ENCODE measurements around the gene BIRC7.

Gene BIRC7

DNA sequence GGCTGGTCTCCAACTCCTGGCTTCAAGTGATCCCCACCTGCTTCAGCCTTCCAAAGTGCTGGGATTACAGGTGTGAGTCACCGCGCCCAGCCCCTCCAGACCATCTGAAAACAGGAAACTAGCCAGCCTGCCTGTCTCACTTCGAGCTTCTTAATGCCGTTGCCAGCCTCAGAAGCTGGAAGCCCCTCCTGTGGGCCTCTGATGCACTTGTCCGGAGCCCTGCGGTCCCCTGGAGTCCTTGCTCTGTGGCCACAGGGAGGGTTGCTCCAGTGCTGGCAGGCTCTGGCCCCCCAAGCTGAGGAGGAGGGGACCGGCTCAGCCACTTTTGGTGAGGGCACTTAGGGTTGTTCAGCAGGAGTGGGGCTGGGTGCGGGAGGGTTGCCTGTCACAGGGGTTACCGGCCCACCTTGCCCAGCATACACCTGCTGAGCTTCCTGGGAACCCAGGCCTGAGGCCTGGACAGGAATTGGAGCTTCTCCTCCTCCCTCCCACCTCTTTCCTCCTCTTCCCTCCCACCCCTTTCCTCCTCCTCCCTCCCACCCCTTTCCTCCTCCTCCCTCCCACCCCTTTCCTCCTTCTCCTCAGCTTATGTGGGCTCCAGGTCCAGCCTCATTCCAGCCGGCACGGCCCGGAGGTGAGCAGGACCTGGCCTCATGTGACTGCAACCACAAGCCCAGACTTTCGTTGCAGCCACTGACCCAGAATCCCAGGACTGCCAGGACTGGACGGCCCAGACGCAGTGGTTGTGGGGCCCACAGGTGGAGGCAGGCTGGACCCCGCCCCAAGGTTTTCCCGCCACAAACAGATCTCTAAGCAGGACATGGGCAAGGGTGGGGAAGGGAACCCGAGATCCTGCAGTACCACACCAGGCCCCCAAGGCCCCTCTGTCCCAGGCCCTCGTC, 9.4 kb upstream of the BIRC7 start:
- no peak for DNase-seq

DNA sequence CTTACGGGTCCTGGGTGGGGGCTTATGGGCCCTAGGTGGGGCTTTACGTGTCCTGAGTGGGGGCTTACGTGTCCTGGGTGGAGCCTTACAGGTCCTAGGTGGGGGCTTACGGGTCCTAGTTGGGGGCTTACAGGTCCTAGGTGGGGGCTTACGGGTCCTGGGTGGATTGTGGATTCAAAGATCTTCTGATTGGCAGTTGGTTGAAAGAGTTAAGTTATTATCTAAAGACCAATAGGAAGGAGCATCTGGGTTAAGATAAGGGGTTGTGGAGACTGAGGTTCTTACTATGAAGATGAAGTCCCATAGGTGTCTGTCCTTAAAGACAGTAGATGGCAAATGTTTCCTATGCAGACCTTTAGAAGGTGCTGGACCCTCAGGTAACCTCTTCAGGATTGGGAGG, 8.4 kb upstream of the BIRC7 start:
- no peak for DNase-seq

DNA sequence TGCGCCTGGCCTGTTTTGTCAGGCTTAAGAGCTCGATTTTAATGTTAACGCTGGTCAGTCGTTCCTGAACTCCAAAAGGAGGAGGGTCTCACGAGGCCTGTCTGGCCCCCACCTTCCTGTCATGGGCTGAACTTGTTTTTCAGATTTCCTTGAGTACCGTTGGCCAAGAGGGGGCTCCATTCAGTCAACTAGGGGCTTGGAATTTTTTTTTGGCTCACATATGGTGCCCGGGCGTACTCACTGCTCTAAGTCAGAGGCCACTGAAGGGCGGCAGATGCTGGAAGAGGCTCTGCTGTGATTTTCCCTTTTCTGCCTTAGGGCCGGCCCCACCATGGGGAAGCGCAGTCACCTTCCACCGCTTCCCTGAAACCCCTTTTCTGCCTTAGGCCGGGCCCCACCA, 6.9 kb upstream of the BIRC7 start:
- no peak for DNase-seq

DNA sequence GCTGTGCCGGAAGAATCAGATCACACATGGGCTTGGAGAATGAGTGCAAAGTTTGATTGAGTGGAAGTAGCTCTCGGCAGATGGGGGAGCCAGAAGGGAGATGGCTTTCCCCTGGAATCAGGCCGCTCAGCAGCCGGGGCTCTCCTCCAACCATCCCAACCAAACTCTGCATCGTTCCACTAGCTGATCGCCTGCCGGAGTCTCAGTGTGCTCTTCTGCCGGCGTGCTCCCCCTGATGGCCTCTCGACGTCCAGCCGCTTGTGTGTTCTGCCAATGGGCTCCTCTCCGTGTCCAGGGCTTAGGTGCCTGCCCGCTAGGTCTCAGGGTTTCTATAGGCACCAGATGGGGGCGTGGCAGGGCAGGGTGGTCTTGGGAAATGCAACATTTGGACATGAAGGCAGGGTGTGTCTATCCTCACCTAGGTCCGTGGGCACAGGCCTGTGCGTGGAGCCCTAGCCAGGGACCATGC, 4.9 kb upstream of the BIRC7 start:
- no peak for DNase-seq

DNA sequence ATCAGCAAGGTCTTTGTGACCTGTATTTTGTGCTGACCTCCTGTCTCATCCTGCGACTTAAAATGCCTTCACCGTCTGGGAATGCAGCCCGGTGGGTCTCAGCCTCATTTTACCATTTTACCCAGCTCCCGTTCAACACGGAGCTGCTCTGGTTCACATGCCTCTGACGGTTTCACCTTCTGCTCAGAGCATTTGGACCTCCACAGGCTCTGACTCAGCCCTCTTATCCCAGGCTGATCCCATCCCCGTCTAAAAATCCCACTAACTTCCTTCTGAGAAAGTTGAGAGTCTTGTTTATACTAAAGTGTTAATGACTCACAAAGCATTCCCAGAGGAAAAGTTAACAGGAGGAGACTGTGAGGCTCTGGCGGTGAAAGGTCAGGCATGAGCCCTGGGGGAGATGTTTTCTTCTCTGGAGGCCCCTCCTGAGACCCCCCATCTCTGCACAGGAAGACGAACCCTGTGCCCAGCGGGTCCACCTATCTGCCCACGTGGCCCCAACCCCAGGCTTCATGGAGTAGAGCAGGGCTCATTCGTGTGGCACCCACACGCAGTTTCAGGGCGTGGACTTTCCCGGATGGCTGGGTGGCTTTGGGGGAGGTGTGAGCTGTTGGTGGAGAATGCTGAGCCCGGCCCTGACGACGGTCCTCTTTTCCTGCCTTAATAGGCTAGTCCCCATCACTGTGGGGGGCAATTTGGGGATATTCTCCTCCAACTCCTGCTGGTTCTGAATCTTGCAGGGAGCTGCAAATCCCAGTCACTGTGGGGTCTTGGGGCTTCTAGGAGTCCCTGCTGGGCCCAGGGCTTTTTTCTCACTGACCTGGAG, 3.3 kb upstream of the BIRC7 start:
- DNase-seq = no peak

DNA sequence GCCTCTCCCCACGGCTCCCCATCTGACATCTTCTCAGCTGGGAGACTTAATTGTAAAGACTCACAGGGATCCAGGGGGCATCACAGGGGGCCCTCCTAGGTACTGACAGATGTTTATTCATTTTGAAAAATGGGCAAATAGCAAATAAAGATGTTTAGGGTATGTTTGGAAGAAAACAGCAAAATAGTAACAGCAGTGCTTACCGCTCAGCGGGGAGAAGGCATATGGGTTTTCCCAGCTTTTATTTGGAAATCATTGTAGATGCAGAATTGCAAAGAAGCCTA, 2.7 kb upstream of the BIRC7 start:
- no peak for DNase-seq

DNA sequence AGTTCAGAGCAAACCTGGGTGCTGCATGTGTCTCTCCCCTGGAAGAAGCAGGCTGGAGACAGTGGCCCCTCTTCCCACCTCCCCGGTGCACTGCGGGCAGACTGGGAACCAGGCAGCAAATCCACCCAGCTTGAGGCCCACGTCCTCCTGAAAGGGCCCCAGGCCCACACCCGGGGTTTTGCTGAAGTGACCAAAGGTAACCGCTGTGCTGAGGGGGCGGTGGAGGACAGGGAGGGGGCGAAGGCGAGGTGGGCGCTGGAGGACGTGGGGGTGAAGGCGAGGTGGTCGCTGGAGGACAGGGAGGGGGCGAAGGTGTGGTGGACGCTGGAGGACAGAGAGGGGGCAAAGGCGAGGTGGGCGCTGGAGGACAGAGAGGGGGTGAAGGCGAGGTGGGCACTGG, 1.8 kb upstream of the BIRC7 start:
- no peak for DNase-seq

DNA sequence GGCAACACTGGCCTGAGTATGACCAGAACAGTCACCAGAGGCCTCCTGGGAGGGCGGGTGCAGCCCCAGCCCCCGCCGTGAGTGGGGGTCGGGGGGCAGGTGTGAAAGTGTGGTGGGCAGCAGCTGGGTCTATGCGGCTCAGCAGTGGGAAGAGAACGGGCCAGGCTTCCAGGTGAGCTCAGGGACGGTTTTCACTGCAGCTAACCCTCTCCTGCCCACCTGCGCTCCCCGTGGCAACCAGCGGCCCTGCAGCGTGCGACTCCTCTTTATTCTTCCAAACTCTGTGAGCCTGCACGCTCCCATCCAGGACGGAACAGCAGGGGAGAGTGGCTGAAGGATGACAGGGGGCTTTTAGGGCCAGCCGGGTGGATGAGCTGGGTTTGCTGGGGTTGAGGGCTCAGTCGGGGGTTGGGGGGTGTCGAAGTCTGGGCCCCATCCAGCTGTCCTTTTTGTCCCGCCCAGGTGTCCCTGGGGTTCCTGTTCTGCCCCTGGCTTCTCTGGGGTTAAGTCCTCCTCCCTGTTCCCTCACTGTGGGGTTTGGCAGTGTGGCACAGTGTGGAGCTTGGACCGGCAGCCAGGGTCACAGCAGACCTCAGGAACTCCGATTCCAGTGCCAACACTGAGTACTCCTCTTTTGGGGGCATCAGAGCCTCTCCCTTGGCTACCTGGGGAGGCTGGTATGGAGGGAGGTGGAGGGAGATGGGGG, 859 bp upstream of the BIRC7 start:
- DNase-seq = no peak

DNA sequence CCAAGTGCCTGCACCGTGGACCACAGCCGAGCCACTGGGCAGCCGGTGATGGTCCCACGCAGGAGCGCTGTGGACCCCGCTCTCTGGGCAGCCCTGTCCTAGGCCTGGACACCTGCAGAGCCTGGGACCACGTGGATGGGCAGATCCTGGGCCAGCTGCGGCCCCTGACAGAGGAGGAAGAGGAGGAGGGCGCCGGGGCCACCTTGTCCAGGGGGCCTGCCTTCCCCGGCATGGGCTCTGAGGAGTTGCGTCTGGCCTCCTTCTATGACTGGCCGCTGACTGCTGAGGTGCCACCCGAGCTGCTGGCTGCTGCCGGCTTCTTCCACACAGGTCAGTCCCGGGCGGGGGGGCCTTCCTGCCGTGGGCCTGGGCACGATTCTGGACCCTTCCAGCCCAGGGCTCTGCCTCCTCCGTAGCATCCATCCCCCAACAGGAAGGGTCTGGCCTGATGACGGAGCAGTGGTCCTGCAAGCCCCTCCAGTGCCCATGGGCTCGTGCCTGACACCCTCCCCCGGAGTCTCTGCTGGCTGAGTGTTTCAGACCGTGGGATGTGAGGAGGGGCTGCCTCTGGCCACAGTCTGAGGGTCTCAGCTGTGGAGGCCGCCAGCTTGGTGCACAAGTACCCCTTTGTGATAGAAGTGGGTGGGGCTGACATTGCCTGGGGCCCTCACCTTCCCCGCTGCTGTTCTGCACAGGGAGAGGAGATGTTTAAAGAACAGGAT, 572 bp downstream of the BIRC7 start:
- DNase-seq = no peak

DNA sequence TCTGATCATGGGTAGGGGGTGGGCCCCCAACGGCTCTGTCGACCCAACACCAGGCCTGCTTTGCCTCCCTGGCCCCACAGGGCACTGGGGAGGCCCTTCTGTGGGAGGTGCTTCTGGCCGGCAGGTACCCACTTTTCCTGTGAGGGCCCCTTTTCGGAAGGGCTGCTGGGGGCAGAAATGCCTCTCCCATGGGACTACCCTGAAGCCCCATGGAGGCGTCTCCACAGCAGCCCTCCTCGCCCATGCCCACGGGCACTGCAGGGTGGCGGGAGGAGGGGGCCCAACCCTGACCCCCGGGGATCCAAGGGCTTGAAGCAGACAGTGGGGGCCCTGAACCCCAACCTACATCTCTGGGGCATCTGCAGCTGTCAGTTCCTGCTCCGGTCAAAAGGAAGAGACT, 2.3 kb downstream of the BIRC7 start:
- DNase-seq = no peak

DNA sequence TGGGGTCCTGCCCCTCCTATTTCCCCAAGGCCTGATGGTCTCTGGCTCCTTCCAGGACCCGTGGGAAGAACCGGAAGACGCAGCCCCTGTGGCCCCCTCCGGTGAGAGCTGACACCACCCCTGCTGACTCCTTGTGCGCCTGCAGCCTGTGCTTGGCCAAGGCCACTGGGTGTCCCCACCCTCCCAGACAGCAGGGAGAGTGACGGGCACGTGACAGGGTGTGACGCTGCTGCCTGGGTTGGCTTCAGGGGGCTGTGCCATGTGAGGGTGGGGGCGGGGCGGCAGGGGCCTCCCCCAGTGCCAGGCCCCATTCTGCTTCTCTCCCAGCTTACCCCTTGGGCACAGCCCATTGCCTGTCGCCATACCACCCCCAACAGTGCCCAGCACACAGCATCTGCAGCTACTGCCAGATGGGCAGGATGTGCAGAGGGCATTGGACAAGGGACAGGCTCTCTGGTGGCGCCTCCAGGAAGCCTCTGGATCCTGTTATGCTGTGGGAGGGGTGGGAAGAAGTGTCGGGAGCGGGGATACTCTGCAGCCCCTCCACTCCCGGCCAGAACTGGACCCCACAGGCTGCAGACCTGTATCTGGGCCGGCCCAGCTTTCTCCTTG, 2.9 kb downstream of the BIRC7 start:
- no peak for DNase-seq

DNA sequence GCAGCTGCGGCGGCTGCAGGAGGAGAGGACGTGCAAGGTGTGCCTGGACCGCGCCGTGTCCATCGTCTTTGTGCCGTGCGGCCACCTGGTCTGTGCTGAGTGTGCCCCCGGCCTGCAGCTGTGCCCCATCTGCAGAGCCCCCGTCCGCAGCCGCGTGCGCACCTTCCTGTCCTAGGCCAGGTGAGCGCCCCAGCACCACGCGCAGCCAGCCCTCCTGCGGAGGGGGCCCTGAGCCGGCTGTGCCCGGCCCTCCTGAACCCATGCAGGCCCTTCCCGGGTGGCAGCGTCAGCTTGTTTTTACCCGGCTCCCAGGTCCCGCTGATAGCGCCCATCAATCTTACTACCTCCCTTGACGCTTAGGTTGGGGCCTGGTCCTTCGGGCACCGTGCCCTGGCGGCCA, 3.7 kb downstream of the BIRC7 start:
- no peak for DNase-seq

DNA sequence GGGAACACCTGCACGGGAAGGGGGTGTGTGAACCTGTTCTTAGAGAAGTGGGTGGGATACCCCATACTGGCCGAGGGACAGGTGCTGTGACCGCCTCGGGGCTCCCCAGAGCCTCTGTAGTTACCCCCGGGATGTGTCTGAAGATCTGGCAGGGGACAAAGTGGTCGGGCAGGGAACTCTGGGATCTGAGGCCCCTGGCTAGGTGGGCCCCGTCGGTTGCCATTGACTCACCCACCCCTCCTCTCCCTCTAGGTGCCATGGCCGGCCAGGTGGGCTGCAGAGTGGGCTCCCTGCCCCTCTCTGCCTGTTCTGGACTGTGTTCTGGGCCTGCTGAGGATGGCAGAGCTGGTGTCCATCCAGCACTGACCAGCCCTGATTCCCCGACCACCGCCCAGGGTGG, 4.3 kb downstream of the BIRC7 start:
- DNase-seq = no peak

DNA sequence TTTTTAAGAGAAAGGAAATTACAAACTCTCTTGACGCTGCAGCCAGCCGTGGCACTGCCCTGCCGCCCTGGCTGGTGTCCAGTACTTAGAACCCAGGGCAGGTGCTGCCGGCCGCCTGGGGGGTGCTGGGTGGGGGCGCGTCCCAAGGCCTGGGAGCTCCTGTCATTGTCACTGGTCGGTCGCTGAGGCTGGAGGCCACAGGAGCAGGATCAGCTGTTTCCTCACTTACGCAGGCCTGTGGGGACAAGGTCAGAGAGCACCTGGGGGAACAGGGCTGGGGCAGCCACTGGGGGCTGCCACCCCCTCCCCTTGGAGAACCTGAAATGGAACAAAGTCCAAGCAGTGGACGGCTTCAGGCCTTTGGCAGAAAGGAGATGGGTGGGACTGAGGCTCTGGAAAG, 5.6 kb downstream of the BIRC7 start:
- DNase-seq = no peak

DNA sequence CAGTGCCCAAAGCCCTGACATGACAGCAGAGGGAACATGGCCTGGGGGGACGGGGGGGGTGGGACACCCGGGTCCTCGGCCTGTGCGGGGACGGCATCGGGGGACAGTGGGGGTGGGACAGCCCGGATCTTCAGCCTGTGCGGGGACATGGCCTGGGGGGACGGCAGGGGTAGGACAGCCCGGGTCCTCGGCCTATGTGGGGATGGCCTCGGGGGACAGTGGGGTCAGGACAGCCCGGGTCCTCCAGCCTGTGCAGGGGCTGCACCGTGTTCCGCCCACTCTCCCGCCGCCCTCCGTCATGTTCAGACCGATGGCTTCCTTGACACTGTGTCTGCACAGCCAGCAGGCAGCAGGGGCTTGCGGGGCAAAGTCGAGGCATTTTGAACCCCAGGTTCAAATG, 7.0 kb downstream of the BIRC7 start:
- no peak for DNase-seq

DNA sequence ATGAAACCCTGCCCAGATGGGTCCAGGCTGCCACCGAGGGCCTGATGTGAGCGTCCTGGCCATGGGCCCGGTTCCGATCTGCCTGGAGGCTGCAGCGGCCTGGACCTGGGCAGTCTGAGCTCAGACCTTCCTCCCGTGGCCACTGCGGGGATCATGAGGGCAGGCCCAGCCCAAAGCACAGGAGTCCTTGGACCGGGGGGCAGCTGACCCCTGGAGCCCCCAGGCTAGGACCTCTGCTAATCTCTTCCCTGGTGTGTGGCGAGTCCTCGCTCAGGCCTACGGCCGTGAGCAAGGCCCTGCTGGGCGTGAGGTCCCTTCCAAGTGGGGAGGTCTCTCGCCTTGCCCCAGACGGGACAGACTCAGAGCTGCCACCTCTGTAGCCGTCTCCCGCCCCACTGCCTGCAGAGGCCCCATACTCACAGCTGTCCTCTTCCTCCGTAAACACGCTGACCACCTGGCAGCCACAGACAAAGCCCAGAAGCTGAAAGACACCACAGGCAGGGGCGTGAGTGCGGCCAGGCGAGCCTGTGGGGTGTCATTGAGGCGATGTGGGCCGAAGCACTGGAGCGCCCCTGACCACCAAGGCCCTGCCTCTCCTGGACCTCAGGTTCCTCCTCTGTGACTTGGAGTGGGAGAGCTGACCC, 8.0 kb downstream of the BIRC7 start:
- no peak for DNase-seq

DNA sequence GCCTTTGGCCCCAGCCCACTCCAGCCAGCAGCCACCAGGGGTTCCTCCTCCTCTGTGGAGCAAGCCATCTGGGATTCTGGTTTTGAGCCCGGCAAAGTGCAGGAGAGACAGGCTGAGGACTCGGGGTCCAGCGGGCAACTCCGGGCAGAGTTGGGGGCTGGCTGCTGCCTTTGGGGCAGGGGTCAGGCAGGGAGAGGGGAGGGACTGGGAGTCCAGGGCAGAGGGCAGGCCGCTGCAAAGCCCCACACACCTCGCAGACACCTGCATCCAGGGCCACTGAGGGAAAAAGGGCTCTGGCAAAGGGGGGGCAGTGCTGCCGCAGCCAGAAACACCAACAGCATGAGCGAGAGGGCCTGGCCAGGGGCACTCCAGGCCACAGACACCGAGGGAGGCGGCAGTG, 8.8 kb downstream of the BIRC7 start:
- no peak for DNase-seq

DNA sequence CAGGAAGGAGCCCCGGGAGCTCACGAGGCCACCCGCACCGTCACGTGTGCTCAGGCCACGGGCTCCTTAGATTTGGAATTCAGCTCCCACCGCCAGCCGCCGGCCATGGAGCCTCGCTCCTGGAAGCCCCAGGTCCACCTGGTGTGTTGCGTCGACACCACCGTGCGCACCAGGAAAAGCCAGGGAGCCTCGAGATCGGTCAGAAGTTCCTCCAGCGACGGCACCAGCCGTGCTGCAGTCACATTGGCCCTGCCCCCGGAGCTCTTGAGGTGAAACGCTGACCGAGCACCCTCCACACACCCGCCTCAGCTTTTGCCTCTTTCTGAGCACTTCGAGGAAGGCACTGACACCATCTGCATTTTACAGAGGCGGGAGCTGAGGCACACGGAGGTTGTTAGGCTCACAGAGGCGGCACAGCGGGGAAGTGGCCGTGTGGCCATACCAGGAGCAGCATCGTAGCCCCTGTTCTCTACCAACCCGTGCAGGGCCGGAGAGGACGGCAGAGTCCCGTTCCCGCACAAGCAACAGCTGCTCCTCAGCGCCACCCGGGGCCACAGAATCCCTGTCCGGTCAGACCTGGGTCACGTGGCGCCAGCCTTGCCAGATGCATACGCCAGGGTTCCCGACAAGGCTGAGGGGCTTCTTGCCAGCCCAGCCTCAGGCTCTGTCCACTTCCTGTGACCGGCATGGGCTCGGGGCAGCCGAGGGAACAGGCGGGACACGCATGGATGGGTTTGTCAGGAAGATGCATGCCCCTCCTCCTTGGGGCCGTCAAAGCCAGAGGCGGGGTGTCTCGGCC, 11.0 kb downstream of the BIRC7 start:
- DNase-seq = no peak

DNA sequence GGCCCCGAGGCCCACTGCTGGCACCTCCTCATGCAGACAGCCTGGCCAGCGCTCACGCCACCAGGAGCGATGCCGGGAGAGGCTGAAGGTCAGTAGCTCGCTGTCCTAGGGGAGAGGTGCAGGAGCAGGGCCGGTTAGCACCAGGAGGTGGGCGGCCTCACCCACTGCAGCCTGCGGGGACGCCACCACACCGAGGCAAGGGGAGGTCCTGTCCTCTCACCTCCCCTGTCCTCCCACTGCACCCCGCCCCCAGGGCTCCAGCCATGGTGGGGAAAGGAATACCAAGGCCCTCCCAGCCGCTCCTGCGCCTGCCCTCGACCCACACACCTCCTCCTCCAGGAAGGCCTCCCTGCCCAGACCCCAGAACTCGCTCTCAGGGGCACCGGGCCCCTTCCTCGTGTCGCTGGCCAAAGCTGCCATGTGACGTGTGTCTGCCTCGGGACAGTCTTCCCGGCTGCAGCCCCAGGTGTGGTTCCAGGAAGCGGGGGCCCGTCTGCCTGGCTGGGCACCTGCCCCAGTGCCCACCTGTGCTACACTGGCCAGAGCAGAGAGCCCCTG, 12.0 kb downstream of the BIRC7 start:
- DNase-seq = no peak

DNA sequence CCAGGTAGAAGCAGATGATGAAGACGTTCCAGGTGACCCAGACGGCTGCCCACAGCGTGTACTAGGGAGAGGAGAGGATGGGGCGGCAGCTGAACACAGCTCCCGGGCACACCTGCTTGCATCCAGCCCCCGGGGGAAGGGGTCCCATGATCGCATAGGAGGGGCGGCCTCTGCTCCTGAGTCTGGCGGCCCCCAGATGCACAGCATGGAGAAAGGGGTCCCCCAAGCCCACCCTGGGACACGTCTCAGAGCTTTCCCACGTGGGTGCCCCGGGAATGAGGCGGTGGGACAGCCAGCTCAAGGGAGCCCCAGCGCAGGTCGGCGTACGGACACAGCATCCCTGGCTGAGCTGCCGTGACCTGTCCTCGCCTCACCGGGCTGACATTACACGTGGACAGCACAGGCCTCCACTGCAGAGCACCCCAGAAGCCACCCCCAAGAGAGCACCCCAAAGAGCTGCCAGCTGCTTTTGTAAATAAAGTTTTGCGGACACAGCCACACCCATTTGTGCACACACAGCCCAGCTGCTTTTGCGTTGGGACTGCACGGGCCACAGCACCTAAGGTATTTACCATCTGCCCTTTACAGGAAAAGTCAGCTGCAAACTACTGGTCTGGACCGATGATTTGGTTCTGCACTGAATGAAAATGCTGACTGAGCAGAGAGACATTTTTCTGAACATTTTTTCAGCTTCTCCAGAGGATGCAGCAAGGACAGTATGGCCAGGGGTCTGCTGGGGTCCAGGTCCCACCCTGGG, 13.3 kb downstream of the BIRC7 start:
- no peak for DNase-seq
